Muscle of back (tissue), 11 donors: Measurements from ENCODE around the gene GAB2. TPM values are rescaled to one million over a fixed set of nuclear protein-coding genes. Genes with fewer than 3 reads are reported as not detected.
"Not testable (repeated sequence)": the region's sequence is repeated elsewhere in the genome, so short reads cannot be mapped to it uniquely, and the experiment has no call there.

Experiments
- DNase-seq, 3 donors: peaks; one replicate each; pipeline versions ENCODE4 v3.0.0 to v3.0.0-alpha.2; 2013
- polyA plus RNA-seq, 10 donors: library from polyadenylated mRNA; unstranded; fragments of 120-200 nt; gene quantifications; one replicate each; pipeline ENCODE4 v1.2.1, GENCODE V29; 2013; ENCODE audit not compliant: insufficient read length in 10 of 10

GAB2 gene
- polyA plus RNA-seq, 10 donors, result 12.5 to 17.6 (median 14.2) TPM

GRCh38 chr11:78222726-78223125, 194.9 kb downstream of the GAB2 start:
- not testable (repeated sequence) for DNase-seq

DNA sequence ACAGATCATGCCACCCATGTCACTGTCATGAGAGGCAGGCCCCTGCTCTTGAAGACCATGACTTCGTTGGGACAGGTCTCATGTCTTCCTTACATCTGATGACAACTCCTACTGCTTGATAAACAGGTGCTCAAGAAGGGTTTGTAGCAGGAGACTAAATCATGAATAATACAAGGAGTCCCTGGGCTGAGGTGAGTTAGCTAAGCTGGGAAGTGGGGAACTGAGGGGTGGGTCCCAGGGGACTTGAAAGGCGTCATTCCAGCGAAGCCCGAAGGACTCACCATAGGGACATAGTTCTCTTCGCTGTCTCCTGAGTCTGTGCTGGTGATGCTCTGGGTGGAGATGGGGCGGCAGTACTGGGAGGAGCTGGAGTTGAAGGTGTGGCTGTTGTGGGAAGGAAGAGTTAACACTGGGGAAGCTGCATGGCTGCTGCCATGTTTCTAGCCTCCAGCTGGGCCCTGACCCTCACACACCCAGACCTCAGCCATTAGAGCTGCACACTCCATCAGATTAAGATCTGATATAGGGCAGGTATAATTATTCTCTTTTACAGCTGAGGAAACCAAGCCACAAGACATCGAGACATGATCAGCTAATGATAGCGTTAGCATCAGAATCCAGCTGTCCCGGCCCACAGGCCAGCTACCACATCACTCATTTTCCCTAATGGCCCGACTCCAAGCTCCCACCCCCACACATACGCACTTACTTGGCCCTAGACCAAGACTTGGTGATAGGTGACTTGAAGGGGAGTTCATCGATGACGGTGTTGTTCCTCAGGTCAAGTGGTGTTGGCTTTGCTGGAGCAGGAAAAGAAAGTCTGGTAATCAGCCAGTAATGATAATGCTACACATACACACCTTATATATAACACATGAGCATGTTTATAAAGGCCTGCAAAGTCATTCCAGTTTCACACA, 196.0 kb downstream of the GAB2 start:
- DNase-seq, result no peak

GRCh38 chr11:78220218-78221157, 197.1 kb downstream of the GAB2 start:
- DNase-seq, result no peak

DNA sequence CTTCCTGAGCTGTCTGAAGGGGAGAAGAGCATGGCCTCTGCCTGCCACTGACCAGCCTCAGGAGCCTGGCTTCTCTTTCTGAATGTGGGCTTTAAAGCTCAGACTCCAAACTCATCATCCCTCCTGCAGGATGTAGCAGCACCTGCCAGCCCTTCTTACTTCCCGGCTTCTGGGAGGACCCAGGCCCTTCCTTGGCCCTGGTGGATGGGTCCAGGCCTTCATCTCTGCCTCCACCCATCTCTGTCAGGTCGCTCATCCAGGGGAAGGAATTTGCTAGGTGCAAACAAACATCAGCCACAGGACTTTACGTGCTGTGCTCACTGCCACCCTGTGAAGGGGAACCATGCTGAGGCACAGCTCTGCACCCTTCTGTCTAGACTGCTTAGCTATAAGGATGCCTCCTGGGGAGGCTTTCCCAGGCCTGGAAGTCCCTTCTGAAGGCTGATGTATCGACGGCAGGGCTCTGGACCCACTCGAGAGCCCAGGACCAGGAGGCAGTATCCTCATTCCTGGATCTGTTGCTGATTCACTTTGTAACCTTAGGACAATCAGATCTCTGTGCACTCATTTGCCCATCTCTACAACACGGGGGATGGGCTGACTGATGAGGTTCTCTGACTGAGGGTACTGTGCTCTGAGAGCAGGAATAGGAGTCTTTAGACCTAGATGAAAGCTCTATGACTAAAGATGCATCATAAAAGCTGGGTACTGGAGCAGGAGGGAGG, 198.0 kb downstream of the GAB2 start:
- no peak for DNase-seq

DNA sequence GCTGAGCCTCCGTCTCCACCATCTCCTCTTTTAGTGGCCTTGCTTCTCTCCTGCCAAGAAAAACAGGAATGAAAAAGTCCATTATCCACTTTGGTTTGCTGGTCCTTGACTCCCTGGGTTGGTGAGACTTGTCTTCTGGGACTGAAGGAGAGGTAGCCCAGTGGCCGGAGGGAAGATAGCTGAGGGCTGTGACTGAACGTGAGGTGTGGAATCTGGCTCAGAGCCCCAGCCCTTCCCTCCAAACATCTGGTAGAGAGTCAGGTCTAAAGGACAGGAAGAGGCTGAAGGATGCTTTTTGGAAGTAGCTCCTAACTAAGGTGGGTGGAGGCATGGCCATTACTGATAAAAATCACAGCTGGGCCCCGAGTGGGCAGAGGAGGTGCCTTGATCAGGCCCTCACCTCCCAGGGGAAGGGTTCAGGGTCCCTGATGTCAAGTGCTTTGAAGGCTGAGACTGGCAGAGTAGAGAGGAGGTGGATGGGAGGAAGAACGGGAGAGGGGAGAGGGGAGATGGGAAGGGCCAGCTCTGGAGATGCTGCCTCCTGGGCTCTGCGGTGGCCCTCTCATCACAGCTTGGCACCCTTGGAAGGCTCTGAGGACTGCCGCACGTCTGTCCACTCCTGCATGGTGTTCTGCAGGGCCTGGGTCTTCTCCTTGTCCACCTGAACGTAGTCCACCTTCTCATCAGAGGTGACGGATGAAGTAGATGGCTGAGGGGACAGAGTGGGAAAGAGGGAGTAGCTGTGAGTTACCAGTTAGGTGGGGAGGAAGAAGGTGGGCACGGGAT, 198.7 kb downstream of the GAB2 start:
- no peak for DNase-seq

DNA sequence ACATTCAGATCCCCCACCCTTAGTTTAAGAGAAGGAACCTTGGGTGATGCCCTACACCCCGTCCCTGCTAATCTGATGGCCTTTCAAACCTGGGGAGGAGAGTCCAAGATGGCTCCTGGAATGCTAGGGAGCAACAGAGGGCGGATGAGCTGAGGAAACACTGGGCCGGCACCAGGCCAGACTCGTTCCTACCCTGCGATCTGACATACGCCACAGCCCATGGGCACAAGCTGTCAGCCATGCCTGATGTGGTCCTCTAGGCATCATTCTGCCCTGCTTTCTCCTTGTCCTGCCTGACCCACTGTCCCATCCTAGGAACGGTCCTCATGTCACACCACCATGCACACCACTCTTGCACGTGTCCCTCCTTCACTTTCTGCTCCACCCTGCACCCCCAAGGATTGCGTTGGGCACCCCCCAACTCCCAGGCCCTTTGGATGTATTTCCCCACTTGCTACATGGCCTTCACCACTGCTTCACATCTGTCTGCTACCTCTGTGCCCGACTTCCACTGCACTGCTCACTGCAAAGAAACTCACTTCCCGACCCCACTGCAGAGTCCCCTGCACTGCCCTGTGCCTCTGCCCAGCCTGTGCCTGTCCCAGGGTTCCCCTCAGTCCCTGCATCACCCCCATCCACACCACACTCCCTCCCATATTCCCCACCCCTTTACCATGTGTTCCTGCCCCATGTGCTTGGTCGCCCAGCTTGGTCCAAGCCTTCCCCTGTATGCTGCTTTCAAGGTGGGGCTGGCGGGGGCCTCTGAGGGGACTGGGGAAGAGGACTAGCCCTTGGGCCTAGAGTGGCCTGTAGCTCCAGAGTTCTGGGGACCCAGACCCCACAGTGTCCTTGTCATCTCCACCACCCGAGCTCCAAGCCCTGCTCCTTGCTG, 199.7 kb downstream of the GAB2 start:
- no peak for DNase-seq

GRCh38 chr11:78216571-78217287, 200.9 kb downstream of the GAB2 start:
- DNase-seq, result no peak

DNA sequence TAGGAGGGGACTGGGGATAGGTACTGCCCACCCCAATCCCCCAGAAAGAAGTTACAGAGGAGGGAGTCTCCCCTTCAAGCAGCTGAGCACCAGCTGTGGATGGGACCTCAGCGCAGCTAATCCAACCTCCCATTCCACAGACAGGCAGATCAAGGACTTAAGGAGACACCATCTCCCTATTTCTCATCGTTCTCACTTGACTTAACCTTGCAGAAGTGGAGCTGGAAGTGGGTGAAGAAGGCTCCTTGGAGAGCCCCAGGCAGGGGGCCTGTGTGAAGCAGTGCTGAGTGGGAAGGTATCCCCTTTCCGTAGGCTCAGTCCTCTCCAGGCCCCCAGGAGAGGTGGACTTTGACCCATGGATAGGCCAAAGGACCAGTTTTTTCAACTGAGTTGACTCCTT, 201.6 kb downstream of the GAB2 start:
- DNase-seq, result no peak

DNA sequence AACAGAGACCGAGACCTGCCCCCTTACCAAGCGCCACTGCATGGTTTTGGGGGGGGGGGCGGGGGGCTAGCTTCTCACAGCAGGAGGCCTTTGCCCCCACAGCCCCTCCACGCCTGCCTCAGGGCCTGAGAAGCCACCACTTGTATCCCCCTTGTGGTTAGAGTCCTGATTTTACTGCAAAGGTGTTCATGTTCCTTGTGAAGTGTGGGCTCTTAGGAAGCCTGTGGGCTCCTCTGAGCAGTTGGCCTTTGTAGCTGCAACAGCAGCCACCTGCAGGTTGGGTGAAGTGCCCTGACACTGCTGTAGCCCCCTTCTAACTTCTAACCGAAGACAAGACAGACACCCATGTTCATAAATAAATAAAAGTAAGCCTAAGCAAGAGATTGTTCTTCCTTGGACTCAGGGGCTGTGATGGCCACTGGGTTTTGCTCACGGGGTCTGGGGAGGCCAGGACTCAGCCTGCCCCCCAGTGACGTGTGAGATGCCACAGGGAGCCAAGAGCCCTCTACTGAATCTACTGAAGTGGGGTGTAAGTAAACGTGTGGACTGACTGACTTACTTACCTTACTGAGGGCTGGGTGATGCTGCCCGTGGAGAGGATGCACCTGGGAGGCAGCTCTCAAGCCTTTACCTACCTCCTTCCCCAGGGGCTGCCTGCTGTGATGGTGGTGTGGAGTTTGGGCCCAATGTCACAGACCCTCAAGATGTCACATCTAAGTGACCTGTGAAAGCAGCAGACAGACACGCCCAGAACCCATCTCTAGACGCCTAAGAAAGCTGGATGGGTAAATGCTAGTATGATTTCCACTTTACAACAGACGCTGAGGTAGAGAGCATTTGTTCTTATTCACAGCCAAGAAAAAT, 203.1 kb downstream of the GAB2 start:
- no peak for DNase-seq

DNA sequence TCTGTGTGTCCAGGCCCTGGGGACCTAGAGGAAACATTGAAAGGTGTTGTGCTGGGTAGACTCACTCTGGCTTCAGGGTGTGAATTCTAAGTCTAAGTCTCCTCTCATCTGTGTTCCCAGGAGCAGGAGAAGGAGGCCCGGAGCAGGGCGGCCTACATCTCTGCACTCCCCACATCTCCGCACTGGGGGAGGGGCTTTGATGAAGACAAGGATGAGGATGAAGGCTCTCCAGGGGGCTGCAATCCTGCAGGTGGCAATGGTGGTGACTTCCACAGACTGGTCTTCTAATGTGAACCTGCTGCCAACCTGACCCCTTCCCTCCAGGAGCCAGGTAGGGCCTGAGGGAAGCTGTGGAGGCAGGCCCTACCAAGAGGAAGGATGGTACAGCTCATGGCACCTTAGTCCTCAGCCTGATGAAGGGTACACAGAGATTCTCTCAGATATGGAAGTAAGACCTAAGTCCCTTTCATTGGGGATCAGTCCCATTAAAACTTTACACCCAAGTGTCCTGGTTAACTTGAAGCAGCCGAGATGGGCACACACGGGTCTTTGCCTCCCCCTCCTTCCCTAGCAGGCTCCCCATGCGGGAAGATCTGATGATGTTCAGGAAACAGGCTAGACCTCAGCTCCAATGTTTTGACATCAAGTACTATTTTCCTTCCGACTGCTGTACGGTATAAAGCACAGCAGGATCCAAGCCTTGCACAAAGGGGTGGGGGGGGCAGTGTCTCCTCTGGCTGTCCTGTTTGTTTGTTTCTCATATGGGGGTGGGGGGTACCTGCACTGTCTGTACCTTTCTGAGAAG, 203.9 kb downstream of the GAB2 start:
- no peak for DNase-seq

- no peak for DNase-seq
These were observed 204.8 kb downstream of the GAB2 start for GRCh38 chr11:78212586-78213371.

DNA sequence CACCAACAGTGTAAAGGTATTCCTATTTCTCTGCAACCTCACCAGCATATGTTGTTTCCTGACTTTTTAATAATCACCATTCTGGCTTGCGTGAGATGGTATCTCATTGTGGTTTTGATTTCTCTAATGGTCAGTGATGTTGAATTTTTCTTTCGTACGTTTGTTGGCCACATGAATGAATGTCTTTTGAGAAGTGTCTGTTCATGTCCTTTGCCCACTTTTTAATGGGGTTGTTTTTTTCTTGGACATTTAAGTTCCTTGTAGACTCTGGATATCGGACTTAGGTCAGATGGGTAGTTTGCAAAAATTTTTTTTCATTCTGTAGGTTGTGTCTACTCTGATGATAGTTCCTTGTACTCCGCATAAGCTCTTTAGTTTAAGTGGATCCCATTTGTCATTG, 206.1 kb downstream of the GAB2 start:
- no peak for DNase-seq

GRCh38 chr11:78210000-78210608, 207.5 kb downstream of the GAB2 start:
- no peak for DNase-seq

- no peak for DNase-seq
These were observed 208.1 kb downstream of the GAB2 start for GRCh38 chr11:78209478-78209877.

- no peak for DNase-seq
These were observed 209.1 kb downstream of the GAB2 start for GRCh38 chr11:78208257-78209165.
